Stimulated activated naive CD8-positive, alpha-beta T cell treated with anti-CD3 and anti-CD28 coated beads, Interleukin-15, Interleukin-2, amounts not matched to agents 100 U/mL and 50 U/mL, for 24 hours (primary cell): Measurements from ENCODE around the gene SLC9C1.

ENCODE experiments used
- ATAC-seq: fragments of 150-1000 bp; cut with Tn5 transposase; one replicate; pipeline ENCODE4 v1.10.0; 2021
- DNase-seq: peaks from one replicate; pipeline ENCODE4 v3.0.0; 2021

SLC9C1 gene

GRCh38 chr3:112132088-112132487 is 161.9 kb downstream of the SLC9C1 start:
- ATAC-seq, result no peak
- no peak for DNase-seq

GRCh38 chr3:112131111-112131510 is 162.9 kb downstream of the SLC9C1 start:
- ATAC-seq (no peak), DNase-seq (no peak)

GRCh38 chr3:112130638-112130993 is 163.4 kb downstream of the SLC9C1 start:
- no peak for ATAC-seq
- DNase-seq, result no peak

GRCh38 chr3:112129925-112130637 is 163.9 kb downstream of the SLC9C1 start:
- DNase-seq, result no peak
- ATAC-seq, result no peak

GRCh38 chr3:112128843-112129727 is 164.9 kb downstream of the SLC9C1 start:
- DNase-seq, result peak; percentile 45
- peak; percentile 79 for ATAC-seq

- no peak for ATAC-seq
- DNase-seq, result no peak
Observed at GRCh38 chr3:112127522-112128494, 166.2 kb downstream of the SLC9C1 start.

GRCh38 chr3:112126511-112126911 is 167.5 kb downstream of the SLC9C1 start:
- no peak for ATAC-seq
- no peak for DNase-seq

- no peak for ATAC-seq
Observed at GRCh38 chr3:112124907-112125607, 169.0 kb downstream of the SLC9C1 start.

GRCh38 chr3:112123548-112123947 is 170.5 kb downstream of the SLC9C1 start:
- no peak for ATAC-seq
- no peak for DNase-seq

More at GRCh38 chr3:112124907-112125607, 169.0 kb downstream of the SLC9C1 start:
- no peak for DNase-seq

GRCh38 chr3:112122870-112123269 is 171.1 kb downstream of the SLC9C1 start:
- ATAC-seq, result no peak
- no peak for DNase-seq

GRCh38 chr3:112121577-112122547 is 172.2 kb downstream of the SLC9C1 start:
- DNase-seq (no peak), ATAC-seq (no peak)

GRCh38 chr3:112119962-112120836 is 173.8 kb downstream of the SLC9C1 start:
- DNase-seq (no peak), ATAC-seq (no peak)

- DNase-seq (no peak), ATAC-seq (peak; percentile 45)
Observed at GRCh38 chr3:112117841-112118571, 176.0 kb downstream of the SLC9C1 start.

- DNase-seq, result no peak
- ATAC-seq, result no peak
Observed at GRCh38 chr3:112117415-112117814, 176.6 kb downstream of the SLC9C1 start.

- no peak for ATAC-seq
Observed at GRCh38 chr3:112116748-112117186, 177.2 kb downstream of the SLC9C1 start.

GRCh38 chr3:112115806-112116383 is 178.1 kb downstream of the SLC9C1 start:
- ATAC-seq, result no peak
- DNase-seq, result no peak

More at GRCh38 chr3:112116748-112117186, 177.2 kb downstream of the SLC9C1 start:
- no peak for DNase-seq

- no peak for DNase-seq
- ATAC-seq, result peak; percentile 45
Observed at GRCh38 chr3:112115161-112115739, 178.8 kb downstream of the SLC9C1 start.
